GM20431 (cell line): ENCODE data around the gene TBC1D22A.
"Not testable (repeated sequence)": the region's sequence is repeated elsewhere in the genome, so short reads cannot be mapped to it uniquely, and the experiment has no call there.

Experiments used
- in situ Hi-C: fragments of 300-500 bp; cut with MseI, MboI; formaldehyde crosslinking; loops from one replicate; pipeline ENCODE4 v1.15.0; 2020; ENCODE audit warnings: low sequenced_read_pairs; ENCODE audit not compliant: unreplicated experiment

Gene TBC1D22A

DNA sequence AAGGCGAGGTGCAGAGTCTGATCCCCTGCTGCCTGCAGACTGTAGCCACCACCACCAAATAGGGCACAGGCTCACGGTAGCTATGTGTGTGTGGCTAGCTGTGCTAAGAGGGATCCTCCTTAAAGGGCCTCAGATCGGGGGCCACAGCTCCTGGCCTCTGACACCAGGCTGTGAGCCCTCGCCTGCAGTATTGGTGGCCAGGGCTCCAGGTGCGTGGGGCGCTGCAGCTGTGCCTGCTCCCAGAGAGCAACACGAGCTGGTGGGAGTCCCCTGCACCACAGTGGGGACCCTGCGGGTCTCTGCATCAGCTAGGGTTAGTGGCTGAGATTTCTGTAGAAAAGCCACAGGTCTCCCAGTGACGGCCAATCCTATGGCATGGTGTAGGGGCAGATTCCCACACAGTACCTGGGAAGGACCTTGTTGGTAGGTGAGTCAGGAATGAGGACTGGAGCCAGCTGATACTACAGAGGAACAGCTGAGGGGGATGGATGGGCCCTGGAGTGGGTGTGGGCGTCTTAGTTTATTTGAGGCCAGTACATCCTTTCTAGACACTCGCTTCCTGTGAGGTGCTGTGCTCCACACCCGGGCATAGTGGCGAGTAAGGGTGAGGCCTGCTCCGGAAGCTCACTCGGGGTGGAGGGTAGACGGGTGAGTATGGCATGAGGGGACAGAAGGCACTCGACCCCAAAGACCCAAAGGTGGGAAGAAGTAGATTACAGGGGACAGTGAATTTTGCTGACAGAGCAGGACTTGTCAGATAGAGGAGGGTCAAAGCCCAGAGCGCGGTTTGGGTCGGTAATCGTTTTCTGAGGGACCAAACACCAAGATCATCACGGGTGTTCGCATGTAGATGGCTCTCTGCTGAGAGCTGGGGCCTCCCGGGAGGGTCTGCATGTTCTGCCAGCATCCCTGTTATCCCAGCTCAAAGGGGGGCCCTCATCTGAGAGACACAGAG, 212.5 kb downstream of the TBC1D22A start:
- in situ Hi-C loops = no loop called here

DNA sequence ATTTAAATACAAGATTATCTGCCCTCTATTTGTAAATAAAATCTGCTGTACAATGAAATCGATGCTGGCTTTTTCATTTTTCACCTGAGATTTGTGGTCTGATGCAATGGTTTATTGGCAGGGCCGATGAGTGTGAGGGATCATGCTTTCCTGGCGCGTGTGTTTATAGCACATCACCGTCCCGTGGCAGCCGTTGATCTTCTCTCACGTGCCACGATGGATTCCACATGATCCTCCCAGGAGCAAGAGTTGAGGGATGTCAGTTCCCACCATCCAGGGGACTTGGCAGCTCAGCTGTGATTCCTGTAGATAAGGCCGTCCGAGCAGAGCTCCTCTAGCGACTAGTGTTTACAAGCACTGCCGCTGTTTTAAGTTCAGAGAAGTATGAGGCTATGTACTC, 213.7 kb downstream of the TBC1D22A start:
- in situ Hi-C loops = no loop called here

DNA sequence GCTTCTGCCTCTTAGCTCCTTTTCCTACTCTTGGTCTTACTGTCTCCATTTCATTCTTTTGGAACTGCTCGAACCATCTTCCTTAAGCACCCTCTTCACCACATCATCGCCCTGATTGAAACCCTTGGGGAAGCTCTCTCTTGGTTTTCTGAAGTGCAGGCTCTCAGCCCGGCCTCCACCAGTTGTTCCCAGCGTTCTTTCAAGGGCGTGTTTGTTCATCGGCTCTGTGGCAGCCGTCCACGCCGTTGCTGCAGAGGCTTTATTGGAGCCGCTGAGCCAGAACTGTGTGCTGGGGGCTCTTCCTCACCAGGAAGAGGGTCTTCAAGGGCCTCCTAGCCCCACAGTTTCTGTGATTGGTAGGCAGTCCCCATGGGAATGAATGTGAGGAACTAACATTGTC, 214.1 kb downstream of the TBC1D22A start:
- in situ Hi-C loops = no loop called here

DNA sequence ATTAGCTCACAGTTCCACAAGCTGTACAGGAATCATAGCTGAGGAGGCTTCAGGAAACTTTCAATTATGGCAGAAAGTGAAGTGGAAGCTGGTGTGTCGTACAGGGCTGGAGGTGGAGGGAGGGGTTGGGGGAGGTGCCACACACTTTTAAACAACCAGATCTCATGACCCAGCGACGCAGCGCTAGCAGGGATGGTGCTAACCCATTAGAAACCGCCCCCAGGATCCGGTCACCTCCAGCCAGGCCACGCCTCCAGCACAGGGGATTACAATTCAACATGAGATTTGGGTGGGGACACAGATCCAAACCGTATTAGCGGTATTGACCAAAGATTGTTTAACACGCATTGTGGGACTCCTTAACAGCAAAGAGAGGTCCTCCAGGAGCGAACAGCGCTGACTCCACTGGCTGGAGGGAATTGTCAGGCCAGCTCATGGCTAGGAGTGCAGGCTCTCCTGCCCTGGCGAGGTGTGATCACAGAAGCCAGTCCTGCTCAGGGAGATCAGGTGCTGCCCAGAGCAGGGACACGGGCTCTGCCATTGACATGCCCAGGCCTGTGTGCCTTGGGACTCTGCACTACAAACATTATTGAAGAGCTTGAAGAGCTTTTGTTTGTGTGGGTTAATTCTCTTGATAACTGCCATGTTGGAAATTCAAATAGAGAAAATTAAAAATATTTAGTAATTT, 215.3 kb downstream of the TBC1D22A start:
- in situ Hi-C loops = no loop called here

DNA sequence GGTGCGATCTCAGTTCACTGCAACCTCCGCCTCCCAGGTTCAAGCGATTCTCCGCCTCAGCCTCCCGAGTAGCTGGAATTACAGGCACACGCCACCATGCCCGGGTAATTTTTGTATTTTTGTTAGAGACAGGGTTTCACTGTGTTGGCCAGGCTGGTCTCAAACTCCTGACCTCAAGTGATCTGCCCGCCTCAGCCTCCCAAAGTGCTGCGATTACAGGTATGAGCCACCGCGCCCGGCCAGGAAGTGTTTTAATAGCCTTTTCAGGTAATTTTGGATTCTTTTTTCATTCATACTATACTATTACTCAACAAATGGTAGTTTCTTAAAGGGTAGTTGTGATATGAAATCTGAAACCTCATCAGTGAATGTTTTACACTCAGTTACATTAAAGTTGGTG, 216.2 kb downstream of the TBC1D22A start:
- in situ Hi-C loops = not testable (repeated sequence)

DNA sequence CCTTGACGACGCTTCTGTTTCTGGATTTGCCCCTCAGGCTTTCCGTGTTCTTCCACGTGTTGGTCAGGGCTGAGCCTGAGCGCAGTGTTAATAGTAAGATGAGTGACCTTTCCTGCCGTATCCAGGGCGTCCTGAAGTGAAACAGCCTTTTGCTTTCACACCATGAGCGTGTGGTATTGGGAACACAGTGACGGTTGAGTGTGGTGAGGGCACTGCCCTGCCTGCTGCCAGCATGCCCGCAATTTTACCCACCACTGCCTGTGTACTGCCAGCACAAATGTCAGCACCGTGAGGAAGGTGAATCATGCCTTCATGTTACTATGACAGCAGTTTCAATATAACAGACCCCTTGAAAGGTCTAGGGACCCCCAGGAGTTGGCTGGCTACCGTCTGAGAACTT, 217.1 kb downstream of the TBC1D22A start:
- in situ Hi-C loops = no loop called here

DNA sequence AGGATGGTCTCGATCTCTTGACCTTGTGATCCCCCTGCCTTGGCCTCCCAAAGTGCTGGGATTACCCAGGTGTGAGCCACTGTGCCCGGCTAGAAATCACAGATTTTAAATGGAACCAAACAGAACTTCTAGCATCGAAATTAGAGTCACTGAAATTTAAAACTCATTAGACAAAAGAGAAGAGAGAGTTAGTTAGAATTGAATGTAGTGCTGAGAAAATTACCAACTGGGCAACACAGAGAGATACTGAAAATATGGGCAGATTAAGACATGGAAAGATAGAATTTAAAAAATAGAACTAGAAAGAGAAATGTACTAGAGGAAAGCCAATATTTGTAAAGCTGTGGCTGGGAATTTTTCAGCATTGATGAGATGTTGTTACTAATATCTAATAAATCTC, 217.9 kb downstream of the TBC1D22A start:
- in situ Hi-C loops = no loop called here

DNA sequence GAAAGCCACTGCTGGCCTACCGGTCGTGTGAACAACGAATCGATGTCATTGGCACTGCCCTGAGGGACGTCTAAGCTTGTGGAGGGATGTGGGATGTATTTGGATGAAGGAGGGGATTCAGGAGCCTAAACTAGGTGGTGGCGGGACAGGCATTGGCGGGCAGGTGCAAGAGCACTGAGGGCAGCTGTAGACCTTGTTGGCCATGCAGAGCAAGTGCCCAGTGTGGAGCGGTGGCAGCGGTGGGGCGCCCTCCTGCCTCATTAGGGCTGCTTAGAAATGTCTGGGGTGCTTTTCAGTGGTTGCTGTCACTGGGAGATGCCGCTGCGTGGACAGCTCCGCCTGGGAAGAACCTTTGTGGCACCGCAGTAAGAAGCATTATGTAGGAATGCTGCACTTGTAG, 220.2 kb downstream of the TBC1D22A start:
- in situ Hi-C loops = no loop called here

DNA sequence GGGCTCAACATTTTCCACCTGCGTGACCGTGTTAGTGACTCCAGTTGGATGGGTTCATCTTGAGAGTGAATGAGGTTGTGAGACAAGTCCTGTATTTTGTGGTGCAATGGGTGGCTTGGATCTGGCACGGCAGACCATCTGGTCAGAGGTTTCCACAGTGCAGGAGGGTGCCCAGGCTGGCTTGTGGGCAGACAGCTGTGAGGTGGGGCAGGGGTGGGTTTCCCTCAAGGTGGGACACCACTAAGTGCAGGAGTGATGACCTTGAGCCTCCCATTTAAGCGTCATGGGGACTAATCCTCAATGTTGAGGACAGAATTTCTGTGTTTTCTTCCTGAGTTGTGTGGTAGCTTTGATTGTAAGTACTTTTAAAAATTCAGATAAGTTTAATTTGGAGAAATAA, 220.6 kb downstream of the TBC1D22A start:
- in situ Hi-C loops = no loop called here

DNA sequence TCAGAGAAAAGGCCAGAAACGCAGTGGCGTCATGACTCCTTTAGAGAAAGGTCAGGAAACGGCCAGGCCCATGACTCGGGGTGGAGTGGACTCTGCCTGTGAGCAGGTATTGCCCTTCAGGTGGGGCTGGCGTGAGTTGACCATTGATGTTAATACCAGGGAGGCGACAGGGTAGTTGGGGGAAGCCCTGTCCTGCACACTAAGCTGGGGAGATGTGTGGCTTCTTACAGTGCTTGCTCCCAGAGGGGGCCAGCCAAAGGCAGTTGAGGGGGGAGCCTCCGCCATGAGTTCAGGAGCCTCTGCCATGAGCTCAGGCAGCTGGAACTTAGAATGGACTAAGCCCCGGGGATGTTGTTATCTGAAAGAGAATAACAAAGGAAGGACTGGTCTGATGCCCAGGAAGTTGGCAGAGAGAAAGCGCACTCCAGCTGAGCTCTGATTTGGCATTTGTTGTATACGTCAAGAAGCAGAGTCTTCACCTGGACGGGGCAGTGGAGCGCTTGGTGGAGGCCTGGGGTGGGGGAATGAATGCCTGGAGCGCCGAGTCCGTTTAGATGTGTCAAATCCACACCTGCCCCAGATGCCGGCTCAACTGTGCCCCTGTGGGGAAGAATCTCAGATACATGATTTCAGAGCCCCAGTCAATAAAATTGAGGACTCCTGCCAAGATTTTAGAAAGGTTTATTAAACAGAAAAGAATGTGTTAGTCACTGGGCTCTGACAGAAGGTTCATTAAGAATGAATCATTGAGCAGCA, 222.5 kb downstream of the TBC1D22A start:
- in situ Hi-C loops = no loop called here

DNA sequence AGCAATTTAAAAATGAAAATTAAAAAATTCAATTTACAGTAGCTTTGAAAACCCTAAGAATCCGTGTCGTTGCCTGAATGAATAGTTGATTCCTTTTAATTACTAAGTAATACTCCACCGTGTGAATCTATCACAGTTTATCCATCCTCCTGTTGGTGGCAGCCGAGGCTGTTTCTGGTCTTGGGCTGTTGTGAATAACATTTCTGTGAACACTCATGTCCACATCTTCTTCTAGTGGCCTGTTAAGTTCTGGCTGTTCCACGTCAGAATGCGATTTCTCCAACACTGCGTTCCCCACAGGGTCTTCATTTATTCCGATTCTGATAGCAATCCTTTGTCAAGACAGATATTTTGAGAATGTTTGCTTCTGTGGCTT, 223.0 kb downstream of the TBC1D22A start:
- in situ Hi-C loops = no loop called here

DNA sequence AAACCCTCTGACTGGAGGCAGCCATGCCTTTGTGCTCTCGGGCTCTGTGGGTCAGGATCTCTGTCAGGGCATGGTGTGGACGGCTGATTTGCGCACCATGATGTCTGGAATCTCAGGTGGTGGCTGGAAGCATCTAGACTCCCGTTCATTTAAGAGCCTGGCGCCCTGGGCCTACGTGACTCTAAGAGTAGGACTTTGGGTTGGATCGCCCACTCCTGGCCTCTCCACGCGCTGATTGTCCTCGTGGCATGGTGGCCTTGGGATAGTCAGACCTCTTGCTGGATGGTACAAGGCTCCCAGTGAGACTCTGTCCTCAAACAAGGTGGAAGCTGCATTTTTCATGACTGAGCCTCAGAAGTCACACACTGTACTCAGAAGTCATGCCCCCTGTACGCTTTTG, 224.3 kb downstream of the TBC1D22A start:
- in situ Hi-C loops = no loop called here

DNA sequence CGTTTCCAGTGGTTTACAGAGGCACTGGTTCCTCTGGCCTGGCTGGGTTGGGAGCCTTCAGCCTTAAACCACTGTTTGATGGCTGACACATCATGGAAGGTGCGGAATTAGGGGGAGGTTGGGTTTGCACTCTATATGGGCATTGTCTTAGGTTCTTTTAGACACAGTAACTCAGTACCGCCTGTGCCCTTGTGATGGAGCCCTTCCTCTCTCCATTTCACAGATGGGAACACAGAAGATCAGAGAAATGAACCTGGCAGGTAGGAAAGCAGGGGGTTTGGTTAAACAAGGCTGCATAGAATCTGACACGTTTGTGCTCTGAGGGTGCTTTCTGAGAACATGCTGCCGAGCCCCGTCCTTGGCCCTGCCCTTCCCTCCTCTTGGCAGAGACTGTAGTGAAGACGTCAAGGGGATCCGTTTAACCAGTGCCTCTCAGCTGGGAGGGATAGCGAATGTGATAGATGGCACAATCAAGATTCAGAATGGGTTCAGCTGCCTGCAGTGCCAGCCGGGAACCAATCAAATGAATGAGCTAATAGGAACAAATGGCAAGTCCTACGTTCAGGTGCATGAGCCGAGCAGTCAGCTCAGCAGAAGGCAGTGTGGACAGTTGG, 228.6 kb downstream of the TBC1D22A start:
- in situ Hi-C loops = no loop called here

DNA sequence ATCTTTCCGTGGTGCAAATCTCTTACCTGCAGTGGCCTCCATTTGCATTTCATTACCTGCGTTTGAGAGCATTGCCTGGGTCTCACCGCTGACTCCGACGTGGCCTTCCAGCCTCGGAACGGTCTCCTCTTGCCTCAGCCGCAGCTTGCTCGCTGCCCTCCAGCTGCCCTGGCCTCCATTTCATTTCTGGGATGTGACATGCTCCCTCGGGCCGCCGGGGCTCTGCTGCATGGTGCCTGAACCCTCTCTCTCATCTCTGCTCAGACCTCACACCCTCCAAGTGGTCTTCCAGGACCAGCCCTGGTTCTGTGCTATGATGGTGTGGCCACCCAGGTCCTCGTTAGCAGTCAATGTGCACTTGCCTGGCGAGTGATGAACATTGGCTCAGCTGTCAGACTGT, 229.2 kb downstream of the TBC1D22A start:
- in situ Hi-C loops = no loop called here

DNA sequence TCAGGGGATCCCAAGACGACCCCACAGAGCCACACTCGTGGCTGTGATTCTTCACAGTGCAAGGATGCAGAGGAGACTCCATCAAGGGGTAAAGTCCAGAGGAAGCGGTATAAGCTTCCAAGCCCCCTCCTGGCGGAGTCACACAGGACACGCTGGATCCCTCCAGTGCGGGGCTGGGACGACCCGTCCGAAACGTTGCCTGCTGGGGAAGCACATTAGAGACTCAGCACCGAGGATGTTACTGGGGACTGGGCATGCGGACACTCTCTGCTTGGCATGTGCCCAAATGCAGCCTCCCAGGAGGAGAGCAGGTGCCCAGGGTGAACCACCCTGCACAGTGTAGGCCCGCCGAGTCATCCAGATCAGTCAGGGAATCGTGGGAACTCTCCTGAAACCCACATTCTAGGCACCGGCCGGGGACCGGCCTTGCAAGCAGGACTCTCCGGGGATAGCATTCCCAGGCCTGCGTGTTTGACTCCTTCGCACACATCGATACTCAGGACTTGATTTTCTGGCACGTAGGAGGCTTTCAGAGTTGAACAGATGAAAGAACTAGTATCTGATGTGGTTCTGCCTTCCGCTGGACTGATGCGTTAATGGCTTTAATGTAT, 229.8 kb downstream of the TBC1D22A start:
- in situ Hi-C loops = no loop called here

DNA sequence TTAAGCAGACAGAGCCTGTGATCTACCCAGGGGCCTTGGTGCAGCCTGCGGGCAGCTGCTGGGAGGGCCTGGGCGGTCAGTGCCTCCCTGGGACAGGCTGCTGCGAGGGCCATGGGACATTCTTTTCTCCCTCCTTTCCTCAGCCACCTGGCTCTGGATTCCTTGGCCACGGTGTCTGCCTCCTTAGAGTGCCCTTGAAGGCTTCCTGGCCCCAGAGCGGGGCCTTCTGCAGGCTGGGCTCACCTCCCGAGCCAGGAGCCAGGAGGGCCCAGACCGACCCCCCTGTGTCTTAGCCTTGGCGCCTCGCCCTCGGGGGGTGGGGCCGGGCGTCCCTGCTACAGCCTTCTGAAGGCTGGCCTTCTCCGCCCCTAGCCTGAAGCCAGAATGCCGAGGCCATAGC, 231.2 kb downstream of the TBC1D22A start:
- in situ Hi-C loops = no loop called here

DNA sequence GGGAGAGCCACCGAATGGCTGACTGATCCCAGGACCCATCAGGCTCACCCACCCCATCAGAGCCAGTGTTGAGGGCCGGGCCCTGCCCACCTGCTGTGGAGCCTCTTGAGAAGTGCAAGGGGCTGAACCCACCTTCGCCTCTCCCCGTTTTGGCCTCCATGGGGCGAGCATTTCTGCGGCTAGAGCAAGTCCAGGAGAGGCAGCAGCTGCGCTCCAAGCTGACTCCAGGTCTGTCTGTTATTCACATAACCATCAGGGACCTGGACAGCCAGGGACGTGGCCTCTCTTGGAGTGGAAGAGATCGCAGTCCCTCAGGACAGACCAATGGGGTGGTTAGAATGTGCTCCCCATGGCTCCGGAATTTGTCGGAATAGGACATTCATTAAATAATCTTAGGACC, 231.8 kb downstream of the TBC1D22A start:
- in situ Hi-C loops = no loop called here

DNA sequence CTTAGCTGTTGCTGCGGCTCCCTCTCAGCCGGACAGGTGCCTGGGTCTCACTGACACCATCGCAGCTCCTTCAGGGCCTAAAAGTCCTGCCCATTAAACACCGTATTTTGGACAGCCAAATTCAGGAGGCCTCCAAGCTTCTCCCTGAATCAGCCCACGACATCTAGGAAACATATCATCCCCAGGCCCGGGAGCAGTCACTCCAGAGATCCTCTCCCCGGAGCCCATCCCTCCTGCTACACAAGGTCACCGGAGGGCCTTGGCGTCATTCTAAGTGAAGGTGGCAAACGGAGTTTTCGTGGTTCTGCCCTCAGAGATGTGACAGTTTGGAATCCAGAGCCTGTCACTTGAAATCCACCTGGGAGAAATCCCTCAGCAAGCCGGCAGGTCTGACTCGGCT, 232.5 kb downstream of the TBC1D22A start:
- in situ Hi-C loops = no loop called here

DNA sequence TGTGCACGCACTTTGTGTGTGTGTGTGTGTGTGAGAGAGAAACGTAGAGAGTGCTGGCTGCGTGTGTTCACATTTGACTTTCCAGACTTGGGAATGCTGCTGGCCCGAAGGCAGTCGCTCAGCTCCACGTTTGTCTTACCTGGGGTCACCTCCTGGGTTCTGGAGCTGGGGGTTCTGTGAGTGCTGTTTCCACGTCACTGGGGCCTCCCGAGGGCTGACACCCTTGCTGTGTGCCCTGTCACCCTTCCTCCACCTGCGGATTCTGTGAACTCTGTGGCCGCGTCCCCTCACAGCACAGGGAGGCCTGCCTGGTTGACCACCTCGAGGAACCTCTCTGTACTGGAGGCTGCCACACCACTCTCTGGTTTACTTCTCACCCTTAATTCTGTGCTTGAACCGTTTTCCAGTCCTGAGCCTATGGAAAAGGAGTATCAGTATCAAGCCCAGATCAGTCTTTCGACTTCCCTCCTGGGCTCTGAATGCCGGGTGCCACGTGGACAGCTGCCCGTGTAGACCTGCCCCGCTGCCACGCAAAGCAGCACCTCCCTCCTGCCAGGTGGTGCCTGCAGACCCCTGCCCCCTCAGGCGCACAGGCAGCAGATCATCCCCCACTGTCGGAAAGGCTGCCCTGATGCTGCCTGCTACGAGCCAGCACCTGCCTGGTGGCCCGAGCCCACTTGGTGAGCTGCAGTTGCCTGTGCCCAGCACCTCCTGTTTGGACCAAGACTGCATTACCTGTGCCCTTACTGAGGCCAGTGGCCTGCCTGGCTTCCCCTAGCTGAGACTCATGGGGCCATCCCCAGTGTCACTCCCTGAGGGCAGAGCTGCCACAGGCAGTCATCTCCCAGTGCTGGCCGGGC, 233.3 kb downstream of the TBC1D22A start:
- in situ Hi-C loops = no loop called here
